Natural killer cell (primary cell): Measurements from ENCODE around the gene ERBB4. TPM values are rescaled to one million over a fixed set of nuclear protein-coding genes. Genes with fewer than 3 reads are reported as not detected.

Source experiments
- ATAC-seq, 3 donors: fragments of 150-1000 bp in 2 of 3; fragments of 200-7000 bp in 1 of 3; cut with Tn5 transposase; 1 replicate in 1 of 3; 2 replicates in 2 of 3; pipeline ENCODE4 v1.10.0; 2021; ENCODE audit warnings: mild to moderate bottlenecking in 2 of 3, moderate library complexity in 2 of 3
- DNase-seq, 2 donors: peaks; one replicate each; pipeline versions ENCODE4 v3.0.0 to v3.0.0-alpha.2; 2013 to 2021; ENCODE audit warnings: mixed read lengths in 1 of 2
- H3K27ac ChIP-seq: one replicate; pipeline ENCODE4 v1.5.1; 2013; ENCODE audit warnings: mild to moderate bottlenecking, low read length
- H3K27me3 ChIP-seq: one replicate; pipeline ENCODE4 v1.6.1; 2013; ENCODE audit warnings: low read length; ENCODE audit not compliant: control insufficient read depth, insufficient read depth
- H3K36me3 ChIP-seq: one replicate; pipeline ENCODE4 v1.6.1; 2013; ENCODE audit warnings: low read length; ENCODE audit not compliant: control insufficient read depth, insufficient read depth
- H3K4me1 ChIP-seq: one replicate; pipeline ENCODE4 v1.6.1; 2013; ENCODE audit warnings: low read length; ENCODE audit not compliant: control insufficient read depth, insufficient read depth
- H3K4me3 ChIP-seq: one replicate; pipeline ENCODE4 v1.5.1; 2013; ENCODE audit warnings: low read length
- H3K9me3 ChIP-seq: one replicate; pipeline ENCODE4 v1.6.1; 2013; ENCODE audit warnings: low read length; ENCODE audit not compliant: control insufficient read depth, insufficient read depth
- H3K27ac Mint-ChIP-seq, 2 donors: one replicate each; pipeline ENCODE4 v1.8.0; 2022; ENCODE audit warnings: mild to moderate bottlenecking in 2 of 2, mixed read lengths in 2 of 2, moderate library complexity in 1 of 2
- H3K27me3 Mint-ChIP-seq, 2 donors: one replicate each; pipeline ENCODE4 v1.8.0; 2022; ENCODE audit warnings: low read depth in 2 of 2, mixed read lengths in 2 of 2
- H3K36me3 Mint-ChIP-seq: one replicate; pipeline ENCODE4 v1.8.0; 2022; ENCODE audit warnings: mixed read lengths
- H3K4me1 Mint-ChIP-seq, 2 donors: one replicate each; pipeline ENCODE4 v1.8.0; 2022; ENCODE audit warnings: mixed read lengths in 2 of 2
- H3K4me3 Mint-ChIP-seq: one replicate; pipeline ENCODE4 v1.8.0; 2022; ENCODE audit warnings: mild to moderate bottlenecking, moderate library complexity, mixed read lengths
- H3K9me3 Mint-ChIP-seq, 2 donors: one replicate each; pipeline ENCODE4 v1.8.0; 2022; ENCODE audit warnings: mixed read lengths in 2 of 2
- WGBS: methylation state at CpG from one replicate; pipeline ENCODE4 v1.1.7; 2013; ENCODE audit warnings: missing lambda C conversion rate; ENCODE audit not compliant: insufficient coverage; 5-methylcytosine and 5-hydroxymethylcytosine counted together
- intact Hi-C: fragments of 100-400 bp; cut with micrococcal nuclease; formaldehyde crosslinking; loops from one replicate; pipeline ENCODE4 v1.14.2; 2022
- total RNA-seq, 4 donors: library from RNA; stranded (reverse); fragments of 120-200 nt in 1 of 4; gene quantifications; one replicate each; pipeline versions ENCODE4 v1.2.3 to v1.2.4, GENCODE V29; 2013 to 2022
- TF ChIP-seq, protein P1 (sequence below): fragments of 200-600 bp; IDR thresholded peaks from one replicate; pipeline ENCODE4 v1.8.0; 2022; ENCODE audit warnings: antibody characterized with exemption

Gene ERBB4
- total RNA-seq, 3 donors from 2014 or later (not counting 1 experiment from before 2014, with no cell fraction given): 0.08 TPM; not detected in 2

DNA sequence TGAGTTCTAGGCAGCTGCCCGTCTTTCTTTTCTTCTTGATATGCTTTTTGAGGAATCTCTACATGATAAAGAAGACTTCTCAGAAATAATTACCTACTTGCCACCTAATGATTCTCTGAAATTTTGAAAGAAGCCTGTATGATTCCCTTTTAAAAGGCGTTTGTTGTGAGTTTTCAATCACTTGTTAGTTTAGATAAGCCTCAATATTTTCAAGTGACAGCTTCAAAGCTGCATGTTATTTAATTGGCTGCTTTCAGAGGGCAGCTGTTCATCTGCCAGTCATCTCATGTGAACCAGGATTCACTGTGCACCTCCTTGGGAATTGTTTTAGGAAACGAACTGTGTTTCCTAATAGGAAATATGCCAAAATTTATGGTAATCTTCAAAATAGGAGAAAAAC is 1044.1 kb downstream of the ERBB4 start:
- no peak overlapping the region for H3K4me3 Mint-ChIP-seq
- H3K27ac Mint-ChIP-seq: no peak overlapping the region
- Histone ChIP-seq H3K4me3 (no peak overlapping the region), H3K36me3 (no peaks in the 10 kb centered on the region), H3K27me3 (no peaks in the 10 kb centered on the region), H3K4me1 (no peaks in the 10 kb centered on the region), H3K27ac (no peak overlapping the region), H3K9me3 (no peaks in the 10 kb centered on the region)
- TF ChIP-seq, protein P1, sequence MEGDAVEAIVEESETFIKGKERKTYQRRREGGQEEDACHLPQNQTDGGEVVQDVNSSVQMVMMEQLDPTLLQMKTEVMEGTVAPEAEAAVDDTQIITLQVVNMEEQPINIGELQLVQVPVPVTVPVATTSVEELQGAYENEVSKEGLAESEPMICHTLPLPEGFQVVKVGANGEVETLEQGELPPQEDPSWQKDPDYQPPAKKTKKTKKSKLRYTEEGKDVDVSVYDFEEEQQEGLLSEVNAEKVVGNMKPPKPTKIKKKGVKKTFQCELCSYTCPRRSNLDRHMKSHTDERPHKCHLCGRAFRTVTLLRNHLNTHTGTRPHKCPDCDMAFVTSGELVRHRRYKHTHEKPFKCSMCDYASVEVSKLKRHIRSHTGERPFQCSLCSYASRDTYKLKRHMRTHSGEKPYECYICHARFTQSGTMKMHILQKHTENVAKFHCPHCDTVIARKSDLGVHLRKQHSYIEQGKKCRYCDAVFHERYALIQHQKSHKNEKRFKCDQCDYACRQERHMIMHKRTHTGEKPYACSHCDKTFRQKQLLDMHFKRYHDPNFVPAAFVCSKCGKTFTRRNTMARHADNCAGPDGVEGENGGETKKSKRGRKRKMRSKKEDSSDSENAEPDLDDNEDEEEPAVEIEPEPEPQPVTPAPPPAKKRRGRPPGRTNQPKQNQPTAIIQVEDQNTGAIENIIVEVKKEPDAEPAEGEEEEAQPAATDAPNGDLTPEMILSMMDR: no peak
- H3K4me1 Mint-ChIP-seq: no peaks in the 10 kb centered on the region
- ATAC-seq (no peak), DNase-seq (no peak)
- WGBS: 67% methylated on average over 3 of the region's 3 CpGs
- peaks cover 2 to 8% of the 10 kb centered on the region in 2 donors for H3K9me3 Mint-ChIP-seq
- intact Hi-C loops: no loop called here
- H3K36me3 Mint-ChIP-seq: no peaks in the 10 kb centered on the region
- H3K27me3 Mint-ChIP-seq: no peaks in the 10 kb centered on the region

- H3K4me3 ChIP-seq: no peak overlapping the region
- no peaks in the 10 kb centered on the region for H3K36me3 Mint-ChIP-seq
- peaks cover 2 to 8% of the 10 kb centered on the region in 2 donors for H3K9me3 Mint-ChIP-seq
These were observed 1044.5 kb downstream of the ERBB4 start for GRCh38 chr2:211494085-211494484.

DNA sequence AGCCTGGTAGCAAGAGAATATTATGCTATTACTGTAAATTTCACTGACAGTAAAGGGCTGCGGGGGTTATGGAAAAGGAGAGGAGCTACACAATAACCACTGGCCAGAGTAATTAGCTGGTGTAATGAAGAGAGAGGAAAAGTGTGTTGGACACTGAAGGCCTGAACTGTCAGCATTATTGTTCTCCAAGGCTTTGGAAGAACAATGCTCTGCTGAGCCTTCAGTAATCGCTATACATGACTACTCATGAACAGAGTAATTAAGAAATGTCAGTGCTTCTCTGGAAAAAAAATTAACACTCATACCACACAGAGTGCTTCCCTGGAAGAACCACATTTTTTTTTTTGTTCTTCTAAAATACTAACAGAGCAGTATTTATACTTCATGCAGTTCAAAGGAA is 1050.9 kb downstream of the ERBB4 start:
- ATAC-seq: no peak
- H3K9me3 Mint-ChIP-seq: peaks cover 0 to 4% of the 10 kb centered on the region in 2 donors
- no peaks in the 10 kb centered on the region for H3K27me3 Mint-ChIP-seq
- H3K4me1 ChIP-seq: no peaks in the 10 kb centered on the region
- H3K27me3 ChIP-seq: no peaks in the 10 kb centered on the region
- H3K36me3 ChIP-seq: no peaks in the 10 kb centered on the region
- H3K27ac ChIP-seq: no peak overlapping the region
- H3K4me3 ChIP-seq: no peak overlapping the region
- no peaks in the 10 kb centered on the region for H3K36me3 Mint-ChIP-seq
- H3K4me1 Mint-ChIP-seq: no peaks in the 10 kb centered on the region
- 91% methylated on average over 2 of the region's 2 CpGs for WGBS
- no peak overlapping the region for H3K4me3 Mint-ChIP-seq
- DNase-seq: no peak
- TF ChIP-seq, protein P1: no peak
- no peaks in the 10 kb centered on the region for H3K9me3 ChIP-seq
- no peak overlapping the region for H3K27ac Mint-ChIP-seq
- intact Hi-C loops: no loop called here

More at GRCh38 chr2:211494085-211494484, 1044.5 kb downstream of the ERBB4 start:
- Mint-ChIP-seq H3K27ac (no peak overlapping the region), H3K4me1 (no peaks in the 10 kb centered on the region), H3K4me3 (no peak overlapping the region), H3K27me3 (no peaks in the 10 kb centered on the region)
- Histone ChIP-seq H3K4me1 (no peaks in the 10 kb centered on the region), H3K27ac (no peak overlapping the region), H3K36me3 (no peaks in the 10 kb centered on the region), H3K27me3 (no peaks in the 10 kb centered on the region), H3K9me3 (no peaks in the 10 kb centered on the region)
- WGBS: 88% methylated on average over 8 of the region's 8 CpGs
- DNase-seq (no peak), ATAC-seq (no peak)
- intact Hi-C loops: no loop called here
- TF ChIP-seq, protein P1: no peak

GRCh38 chr2:211479536-211480150 is 1059.0 kb downstream of the ERBB4 start:
- DNase-seq: no peak
- no peaks in the 10 kb centered on the region for H3K9me3 ChIP-seq
- Mint-ChIP-seq H3K4me1 (no peaks in the 10 kb centered on the region), H3K9me3 (peaks cover 10 to 12% of the 10 kb centered on the region in 2 donors), H3K36me3 (no peaks in the 10 kb centered on the region), H3K27me3 (no peaks in the 10 kb centered on the region), H3K4me3 (no peak overlapping the region), H3K27ac (no peak overlapping the region)
- TF ChIP-seq, protein P1: no peak
- ATAC-seq: no peak
- WGBS: 71% methylated on average over 3 of the region's 3 CpGs
- H3K4me1 ChIP-seq: no peaks in the 10 kb centered on the region
- H3K27me3 ChIP-seq: no peaks in the 10 kb centered on the region
- no peak overlapping the region for H3K4me3 ChIP-seq
- H3K36me3 ChIP-seq: no peaks in the 10 kb centered on the region
- intact Hi-C loops: no loop called here
- no peak overlapping the region for H3K27ac ChIP-seq
